A673 (cell line): ENCODE data around the gene CDH10. TPM values are rescaled to one million over a fixed set of nuclear protein-coding genes. Genes with fewer than 3 reads are reported as not detected.

Experiments used
- BruUV-seq: library from RNA; stranded (reverse); fragments of 400-500 nt; replicated peaks from 2 replicates; lab custom pipeline; 2021; lab: Mats Ljungman, UMichigan
- CTCF ChIA-PET: fragments of 300-600 bp; sonication (Branson Sonifier 250); formaldehyde crosslinking; loops from one replicate; lab custom pipeline; 2022; ENCODE audit warnings: antibody characterized with exemption; lab: Charles Lee
- POLR2A ChIA-PET: fragments of 300-600 bp; sonication (Branson Sonifier 250); formaldehyde crosslinking; loops from one replicate; lab custom pipeline; 2022; ENCODE audit warnings: antibody characterized with exemption; ENCODE audit not compliant: low non-redundant PET; lab: Charles Lee
- DNase-seq: peaks from one replicate; pipeline ENCODE4 v3.0.0-alpha.2; 2015; ENCODE audit warnings: low spot score
- H3K27ac ChIP-seq: fragments of 200-600 bp; sonication (generic); 2 replicates; pipeline ENCODE4 v1.5.1; 2016; ENCODE audit warnings: mixed run types, low read depth, mild to moderate bottlenecking, mixed read lengths, antibody characterized with exemption, low read length; ENCODE audit not compliant: poor library complexity, severe bottlenecking
- H3K27me3 ChIP-seq: fragments of 200-600 bp; sonication (generic); replicated peaks from 2 replicates; pipeline ENCODE4 v1.6.1; 2017; ENCODE audit warnings: mixed run types, low read depth, mild to moderate bottlenecking, mixed read lengths, antibody characterized with exemption, low read length; ENCODE audit not compliant: insufficient read depth, poor library complexity
- H3K36me3 ChIP-seq: fragments of 200-600 bp; sonication (generic); 2 replicates; pipeline ENCODE4 v1.6.1; 2016; ENCODE audit warnings: mixed run types, mild to moderate bottlenecking, mixed read lengths, antibody characterized with exemption, low read length; ENCODE audit not compliant: insufficient read depth, poor library complexity, severe bottlenecking
- H3K4me1 ChIP-seq: fragments of 200-600 bp; sonication (generic); 2 replicates; pipeline ENCODE4 v1.6.1; 2017; ENCODE audit warnings: mixed run types, mild to moderate bottlenecking, mixed read lengths, antibody characterized with exemption, low read length; ENCODE audit not compliant: insufficient read depth, poor library complexity, severe bottlenecking
- H3K4me3 ChIP-seq: fragments of 200-600 bp; sonication (generic); 2 replicates; pipeline ENCODE4 v1.5.1; 2016; ENCODE audit warnings: low read depth, mixed run types, mild to moderate bottlenecking, mixed read lengths, low read length; ENCODE audit not compliant: poor library complexity, severe bottlenecking
- H3K9me3 ChIP-seq: fragments of 200-600 bp; sonication (generic); 2 replicates; pipeline ENCODE4 v1.6.1; 2016; ENCODE audit warnings: mixed run types, low read depth, mild to moderate bottlenecking, mixed read lengths, antibody characterized with exemption, low read length; ENCODE audit not compliant: poor library complexity, severe bottlenecking
- CTCF ChIP-seq: fragments of 300-800, 200-600 bp; sonication (generic); conservative IDR thresholded peaks from 2 replicates; pipeline ENCODE4 v1.5.1; 2017; ENCODE audit warnings: low read depth, mild to moderate bottlenecking, antibody characterized with exemption, low read length, moderate library complexity, mixed read lengths
- EZH2 ChIP-seq: fragments of 200-600 bp; sonication (generic); IDR thresholded peaks from 2 replicates; pipeline ENCODE4 v1.6.1; 2017; ENCODE audit warnings: borderline replicate concordance, low read depth, mild to moderate bottlenecking, mixed read lengths, antibody characterized with exemption, low read length; ENCODE audit not compliant: poor library complexity, severe bottlenecking
- intact Hi-C: fragments of 100-400 bp; cut with micrococcal nuclease; formaldehyde crosslinking; loops from one replicate; pipeline ENCODE4 v1.10.0; 2022; ENCODE audit not compliant: unreplicated experiment
- total RNA-seq: library from RNA; stranded (reverse); gene quantifications from 2 replicates; pipeline ENCODE4 v1.2.3, GENCODE V29; 2021

Gene CDH10
- total RNA-seq, 1 experiment from 2014 or later, result 1.2 TPM

GRCh38 chr5:24539613-24540012 is 105.2 kb downstream of the CDH10 start:
- no peak for TF ChIP-seq CTCF
- no peak for TF ChIP-seq EZH2
- no TSS peak for BruUV-seq
- no peaks in the 10 kb centered on the region for H3K27me3 ChIP-seq
- H3K36me3 ChIP-seq, result no peaks in the 10 kb centered on the region
- ChIA-PET POLR2A (no interaction called here), CTCF (no interaction called here)
- no peak overlapping the region for H3K4me3 ChIP-seq
- no peaks in the 10 kb centered on the region for H3K9me3 ChIP-seq
- H3K4me1 ChIP-seq, result peaks cover 38% of the 10 kb centered on the region
- H3K27ac ChIP-seq, result peak overlapping the region; percentile 62
- peak; percentile 89 for DNase-seq
- intact Hi-C loops, result loop anchor here (5.0 kb wide), 2 partner anchors 103 to 468 kb away; partner anchors contain the start of gene CDH10

- intact Hi-C loops, result loop anchor here (5.0 kb wide), 2 partner anchors 104 to 469 kb away; partner anchors contain the start of gene CDH10
- H3K27me3 ChIP-seq, result no peaks in the 10 kb centered on the region
- H3K4me1 ChIP-seq, result peaks cover 38% of the 10 kb centered on the region
- no peak for DNase-seq
- no peaks in the 10 kb centered on the region for H3K9me3 ChIP-seq
- ChIA-PET CTCF (no interaction called here), POLR2A (no interaction called here)
- no peak overlapping the region for H3K4me3 ChIP-seq
- H3K27ac ChIP-seq, result no peak overlapping the region
- BruUV-seq, result no TSS peak
- no peak for TF ChIP-seq CTCF
- TF ChIP-seq EZH2, result no peak
- no peaks in the 10 kb centered on the region for H3K36me3 ChIP-seq
Measured at GRCh38 chr5:24538346-24538745, 106.4 kb downstream of the CDH10 start.

GRCh38 chr5:24535646-24536045 is 109.1 kb downstream of the CDH10 start:
- intact Hi-C loops, result loop anchor here (5.0 kb wide), 2 partner anchors 107 to 472 kb away; partner anchors contain the start of gene CDH10
- no peak overlapping the region for H3K27ac ChIP-seq

More at GRCh38 chr5:24535646-24536045, 109.1 kb downstream of the CDH10 start:
- Histone ChIP-seq H3K4me1 (peaks cover 25% of the 10 kb centered on the region), H3K9me3 (no peaks in the 10 kb centered on the region), H3K27me3 (no peaks in the 10 kb centered on the region), H3K36me3 (no peaks in the 10 kb centered on the region), H3K4me3 (no peak overlapping the region)
- CTCF ChIA-PET, result no interaction called here
- TF ChIP-seq CTCF (peak; percentile 59), EZH2 (no peak)
- BruUV-seq, result no TSS peak
- POLR2A ChIA-PET, result no interaction called here
- DNase-seq, result peak; percentile 48
